ENCODE results near the gene ANO2. TPM values are rescaled to one million over a fixed set of nuclear protein-coding genes. Genes with fewer than 3 reads are reported as not detected.

The ANO2 gene
- total RNA-seq, 1 experiment from 2014 or later: not detected

GRCh38 chr12:5881666-5882065 lies 63.4 kb downstream of the ANO2 start:
- H3K4me1 ChIP-seq (ENCODE audit: insufficient read depth, low read length): no peaks in the 10 kb centered on the region
- no peaks in the 10 kb centered on the region for H3K36me3 ChIP-seq (ENCODE audit: low read depth, low read length)
- no peak overlapping the region for H2AFZ ChIP-seq (ENCODE audit: low read length)
- no peak for DNase-seq
- H3K79me2 ChIP-seq (ENCODE audit: low read length): no peaks in the 10 kb centered on the region
- H3K9me2 ChIP-seq (replicated peaks; ENCODE audit: low read length): no peaks in the 10 kb centered on the region
- H3K4me2 ChIP-seq (ENCODE audit: low read length): no peak overlapping the region
- no peak for ATAC-seq
- CTCF ChIA-PET: no interaction called here
- POLR2A ChIA-PET (ENCODE audit: unreplicated experiment): no interaction called here
- no peak for TF ChIP-seq EZH2phosphoT487 (IDR thresholded peaks at IDR 0.05; ENCODE audit: borderline replicate concordance, low read length)
- TF ChIP-seq CTCF (conservative IDR thresholded peaks at IDR 0.05; ENCODE audit: low read depth, low read length): no peak
- no peak for TF ChIP-seq EZH2 (IDR thresholded peaks at IDR 0.05; ENCODE audit: low read length, unreplicated experiment)
- no peaks in the 10 kb centered on the region for H3K9me3 ChIP-seq (ENCODE audit: low read length)
- no peak overlapping the region for H3K9ac ChIP-seq (ENCODE audit: low read length)
- intact Hi-C loops (cut with micrococcal nuclease): no loop called here
- peaks cover 7% of the 10 kb centered on the region; the same call in 1 of the 2 replicates for H3K27me3 ChIP-seq (ENCODE audit: low read length)
- BruUV-seq (replicated peaks): no TSS peak
- no peak overlapping the region for H3K27ac ChIP-seq (ENCODE audit: low read length)
- H3F3A ChIP-seq (ENCODE audit: low read length, unreplicated experiment): no peaks in the 10 kb centered on the region
- H3K4me3 ChIP-seq (ENCODE audit: low read length): no peak overlapping the region
- no peaks in the 10 kb centered on the region for H4K20me1 ChIP-seq (ENCODE audit: low read length)

- H3K27ac ChIP-seq (ENCODE audit: low read length): no peak overlapping the region
- BruUV-seq (replicated peaks): no TSS peak
- H3K4me3 ChIP-seq (ENCODE audit: low read length): no peak overlapping the region
- no peak overlapping the region for H3K9ac ChIP-seq (ENCODE audit: low read length)
- H3K36me3 ChIP-seq (ENCODE audit: low read depth, low read length): no peaks in the 10 kb centered on the region
- H3K9me2 ChIP-seq (replicated peaks; ENCODE audit: low read length): no peaks in the 10 kb centered on the region
- no peaks in the 10 kb centered on the region for H3K9me3 ChIP-seq (ENCODE audit: low read length)
- no peaks in the 10 kb centered on the region for H3K4me1 ChIP-seq (ENCODE audit: insufficient read depth, low read length)
- no peak for DNase-seq
- no peak overlapping the region for H2AFZ ChIP-seq (ENCODE audit: low read length)
- CTCF ChIA-PET: no interaction called here
- intact Hi-C loops (cut with micrococcal nuclease): no loop called here
- no peaks in the 10 kb centered on the region for H3K79me2 ChIP-seq (ENCODE audit: low read length)
- H3K27me3 ChIP-seq (ENCODE audit: low read length): peaks cover 2% of the 10 kb centered on the region; the same call in 1 of the 2 replicates
- TF ChIP-seq CTCF (conservative IDR thresholded peaks at IDR 0.05; ENCODE audit: low read depth, low read length) (no peak), EZH2 (IDR thresholded peaks at IDR 0.05; ENCODE audit: low read length, unreplicated experiment) (no peak), EZH2phosphoT487 (IDR thresholded peaks at IDR 0.05; ENCODE audit: borderline replicate concordance, low read length) (no peak)
- H4K20me1 ChIP-seq (ENCODE audit: low read length): no peaks in the 10 kb centered on the region
- POLR2A ChIA-PET (ENCODE audit: unreplicated experiment): no interaction called here
- no peak for ATAC-seq
- H3K4me2 ChIP-seq (ENCODE audit: low read length): no peak overlapping the region
- no peaks in the 10 kb centered on the region for H3F3A ChIP-seq (ENCODE audit: low read length, unreplicated experiment)
Observed at GRCh38 chr12:5881101-5881606, 63.9 kb downstream of the ANO2 start.

- BruUV-seq (replicated peaks): no TSS peak
- Histone ChIP-seq H2AFZ (ENCODE audit: low read length) (no peak overlapping the region), H3F3A (ENCODE audit: low read length, unreplicated experiment) (no peaks in the 10 kb centered on the region), H3K9me2 (replicated peaks; ENCODE audit: low read length) (no peaks in the 10 kb centered on the region), H4K20me1 (ENCODE audit: low read length) (no peaks in the 10 kb centered on the region), H3K4me3 (ENCODE audit: low read length) (no peak overlapping the region), H3K79me2 (ENCODE audit: low read length) (no peaks in the 10 kb centered on the region), H3K9me3 (ENCODE audit: low read length) (no peaks in the 10 kb centered on the region), H3K36me3 (ENCODE audit: low read depth, low read length) (no peaks in the 10 kb centered on the region), H3K4me2 (ENCODE audit: low read length) (no peak overlapping the region), H3K27ac (ENCODE audit: low read length) (no peak overlapping the region), H3K4me1 (ENCODE audit: insufficient read depth, low read length) (no peaks in the 10 kb centered on the region), H3K9ac (ENCODE audit: low read length) (no peak overlapping the region), H3K27me3 (ENCODE audit: low read length) (peaks cover 11% of the 10 kb centered on the region)
- ChIA-PET POLR2A (ENCODE audit: unreplicated experiment) (no interaction called here), CTCF (no interaction called here)
- DNase-seq (no peak), ATAC-seq (no peak)
- TF ChIP-seq CTCF (conservative IDR thresholded peaks at IDR 0.05; ENCODE audit: low read depth, low read length) (no peak), EZH2 (IDR thresholded peaks at IDR 0.05; ENCODE audit: low read length, unreplicated experiment) (no peak), EZH2phosphoT487 (IDR thresholded peaks at IDR 0.05; ENCODE audit: borderline replicate concordance, low read length) (no peak)
- intact Hi-C loops (cut with micrococcal nuclease): no loop called here
Observed at GRCh38 chr12:5875851-5876250, 69.2 kb downstream of the ANO2 start.
